H9 (cell line): ENCODE measurements around the gene SLC26A6. TPM values are rescaled to one million over a fixed set of nuclear protein-coding genes. Genes with fewer than 3 reads are reported as not detected.

Experiments
- DNase-seq: peaks from one replicate; pipeline ENCODE4 v3.0.0-alpha.2; 2017
- H2AFZ ChIP-seq: one replicate; pipeline ENCODE4 v1.6.1; 2013; ENCODE audit warnings: mild to moderate bottlenecking, low read length, control low read depth, moderate library complexity
- H2AK5ac ChIP-seq: 2 replicates; pipeline ENCODE4 v1.6.1; 2013; ENCODE audit warnings: low read length, control low read depth, mixed read lengths; ENCODE audit not compliant: insufficient read length
- H2BK120ac ChIP-seq: one replicate; pipeline ENCODE4 v1.6.1; 2013; ENCODE audit warnings: low read depth, mild to moderate bottlenecking, low read length, control low read depth, inconsistent platforms; ENCODE audit not compliant: poor library complexity, severe bottlenecking
- H2BK12ac ChIP-seq: 2 replicates; pipeline ENCODE4 v1.6.1; 2013; ENCODE audit warnings: low read length, control low read depth, mixed read lengths, low read depth; ENCODE audit not compliant: insufficient read length
- H2BK15ac ChIP-seq: 2 replicates; pipeline ENCODE4 v1.6.1; 2013; ENCODE audit warnings: low read depth, low read length, control low read depth
- H2BK20ac ChIP-seq: one replicate; pipeline ENCODE4 v1.6.1; 2013; ENCODE audit warnings: low read depth, mild to moderate bottlenecking, low read length, control low read depth, inconsistent platforms; ENCODE audit not compliant: poor library complexity, severe bottlenecking
- H2BK5ac ChIP-seq: 2 replicates; pipeline ENCODE4 v1.6.1; 2013; ENCODE audit warnings: low read length, control low read depth, mixed read lengths; ENCODE audit not compliant: insufficient read length
- H3K14ac ChIP-seq: 2 replicates; pipeline ENCODE4 v1.6.1; 2013; ENCODE audit warnings: low read length, control low read depth; ENCODE audit not compliant: insufficient read depth
- H3K18ac ChIP-seq: 2 replicates; pipeline ENCODE4 v1.6.1; 2013; ENCODE audit warnings: low read depth, mild to moderate bottlenecking, mixed read lengths, low read length, control low read depth; ENCODE audit not compliant: insufficient read length
- H3K23ac ChIP-seq: 2 replicates; pipeline ENCODE4 v1.6.1; 2013; ENCODE audit warnings: low read length, control low read depth, mixed read lengths, low read depth; ENCODE audit not compliant: insufficient read length
- H3K23me2 ChIP-seq: 2 replicates; pipeline ENCODE4 v1.6.1; 2013; ENCODE audit warnings: low read depth, mild to moderate bottlenecking, mixed read lengths, low read length, control low read depth; ENCODE audit not compliant: insufficient read length, poor library complexity, severe bottlenecking
- H3K27ac ChIP-seq: 2 replicates; pipeline ENCODE4 v1.5.1; 2013; ENCODE audit warnings: low read length, control low read depth, mixed read lengths, low read depth; ENCODE audit not compliant: insufficient read length
- H3K27me3 ChIP-seq: 2 replicates; pipeline ENCODE4 v1.6.1; 2013; ENCODE audit warnings: low read length, control low read depth, inconsistent platforms; ENCODE audit not compliant: insufficient read depth
- H3K4ac ChIP-seq: 2 replicates; pipeline ENCODE4 v1.6.1; 2013; ENCODE audit warnings: low read depth, mild to moderate bottlenecking, control low read depth, inconsistent platforms, low read length, moderate library complexity
- H3K4me1 ChIP-seq: 2 replicates; pipeline ENCODE4 v1.6.1; 2013; ENCODE audit warnings: low read length, control low read depth, inconsistent platforms; ENCODE audit not compliant: insufficient read depth
- H3K4me2 ChIP-seq: 2 replicates; pipeline ENCODE4 v1.6.1; 2013; ENCODE audit warnings: low read length, control low read depth, mixed read lengths; ENCODE audit not compliant: insufficient read length, insufficient read depth
- H3K56ac ChIP-seq: 2 replicates; pipeline ENCODE4 v1.6.1; 2013; ENCODE audit warnings: low read depth, mild to moderate bottlenecking, mixed read lengths, low read length, control low read depth; ENCODE audit not compliant: insufficient read length
- H3K79me1 ChIP-seq: 2 replicates; pipeline ENCODE4 v1.6.1; 2013; ENCODE audit warnings: low read depth, mild to moderate bottlenecking, moderate library complexity, low read length, control low read depth, inconsistent platforms; ENCODE audit not compliant: insufficient read depth, poor library complexity, severe bottlenecking
- H3K79me2 ChIP-seq: 2 replicates; pipeline ENCODE4 v1.6.1; 2013; ENCODE audit warnings: low read length, control low read depth, inconsistent platforms; ENCODE audit not compliant: insufficient read depth
- H3K9ac ChIP-seq: 2 replicates; pipeline ENCODE4 v1.6.1; 2013; ENCODE audit warnings: low read length, control low read depth, mixed read lengths; ENCODE audit not compliant: insufficient read length; ENCODE audit errors: extremely low read depth
- H3K9me3 ChIP-seq: one replicate; pipeline ENCODE4 v1.6.1; 2013; ENCODE audit warnings: low read depth, low read length, inconsistent platforms; ENCODE audit not compliant: control insufficient read depth
- H3T11ph ChIP-seq: one replicate; pipeline ENCODE4 v1.6.1; 2013; ENCODE audit warnings: mild to moderate bottlenecking, low read length, control low read depth, inconsistent platforms
- H4K20me1 ChIP-seq: one replicate; pipeline ENCODE4 v1.6.1; 2013; ENCODE audit not compliant: control insufficient read depth, insufficient read length, insufficient read depth
- H4K5ac ChIP-seq: 2 replicates; pipeline ENCODE4 v1.6.1; 2013; ENCODE audit warnings: low read depth, mild to moderate bottlenecking, mixed read lengths, low read length, control low read depth; ENCODE audit not compliant: insufficient read length
- H4K8ac ChIP-seq: replicated peaks from 2 replicates; pipeline ENCODE4 v1.6.1; 2013; ENCODE audit warnings: low read length, control low read depth, mixed read lengths, low read depth; ENCODE audit not compliant: insufficient read length
- H4K91ac ChIP-seq: 2 replicates; pipeline ENCODE4 v1.6.1; 2013; ENCODE audit warnings: low read depth, mild to moderate bottlenecking, moderate library complexity, mixed read lengths, low read length, control low read depth; ENCODE audit not compliant: insufficient read length
- H3K27ac Mint-ChIP-seq, 3 experiments: 2 replicates in 2 of 3; 3 replicates in 1 of 3; pipeline ENCODE4 v1.8.0; 2020 to 2021; ENCODE audit warnings: mixed read lengths in 3 of 3, mild to moderate bottlenecking in 1 of 3, moderate library complexity in 1 of 3
- H3K27me3 Mint-ChIP-seq: 2 replicates; pipeline ENCODE4 v1.8.0; 2021; ENCODE audit warnings: low read depth, mild to moderate bottlenecking, moderate library complexity, mixed read lengths
- H3K36me3 Mint-ChIP-seq, 3 experiments: 2 replicates in 2 of 3; 3 replicates in 1 of 3; pipeline ENCODE4 v1.8.0; 2020 to 2021; ENCODE audit warnings: low read depth in 3 of 3, mixed read lengths in 3 of 3; ENCODE audit not compliant: insufficient read depth in 1 of 3
- H3K4me1 Mint-ChIP-seq, 2 experiments: 2 replicates each; pipeline ENCODE4 v1.8.0; 2020; ENCODE audit warnings: mixed read lengths in 2 of 2
- H3K4me3 Mint-ChIP-seq, 2 experiments: 2 replicates in 1 of 2; 3 replicates in 1 of 2; pipeline ENCODE4 v1.8.0; 2020 to 2021; ENCODE audit warnings: mild to moderate bottlenecking in 2 of 2, mixed read lengths in 2 of 2, moderate library complexity in 1 of 2
- H3K9me3 Mint-ChIP-seq, 2 experiments: 2 replicates in 1 of 2; 3 replicates in 1 of 2; pipeline ENCODE4 v1.8.0; 2020; ENCODE audit warnings: mild to moderate bottlenecking in 2 of 2, mixed read lengths in 2 of 2, moderate library complexity in 1 of 2
- CTCF ChIP-seq: fragments of 200-600 bp; sonication (generic); conservative IDR thresholded peaks from 3 replicates; pipeline ENCODE4 v1.8.0; 2021; ENCODE audit warnings: antibody characterized with exemption, mild to moderate bottlenecking
- WGBS: extraction: QIAGEN DNeasy Blood & Tissue Kit; methylation state at CpG from one replicate; pipeline ENCODE4 v1.1.7; 2013; ENCODE audit warnings: missing lambda C conversion rate, low lambda C conversion rate, mixed read lengths; ENCODE audit not compliant: insufficient read length; ENCODE audit errors: extremely low coverage; 5-methylcytosine and 5-hydroxymethylcytosine counted together
- total RNA-seq: library from RNA; stranded (reverse); gene quantifications from 2 replicates; pipeline ENCODE4 v1.2.1, GENCODE V29; 2021

The SLC26A6 gene
- total RNA-seq, 1 experiment from 2014 or later = 61.3 TPM

DNA sequence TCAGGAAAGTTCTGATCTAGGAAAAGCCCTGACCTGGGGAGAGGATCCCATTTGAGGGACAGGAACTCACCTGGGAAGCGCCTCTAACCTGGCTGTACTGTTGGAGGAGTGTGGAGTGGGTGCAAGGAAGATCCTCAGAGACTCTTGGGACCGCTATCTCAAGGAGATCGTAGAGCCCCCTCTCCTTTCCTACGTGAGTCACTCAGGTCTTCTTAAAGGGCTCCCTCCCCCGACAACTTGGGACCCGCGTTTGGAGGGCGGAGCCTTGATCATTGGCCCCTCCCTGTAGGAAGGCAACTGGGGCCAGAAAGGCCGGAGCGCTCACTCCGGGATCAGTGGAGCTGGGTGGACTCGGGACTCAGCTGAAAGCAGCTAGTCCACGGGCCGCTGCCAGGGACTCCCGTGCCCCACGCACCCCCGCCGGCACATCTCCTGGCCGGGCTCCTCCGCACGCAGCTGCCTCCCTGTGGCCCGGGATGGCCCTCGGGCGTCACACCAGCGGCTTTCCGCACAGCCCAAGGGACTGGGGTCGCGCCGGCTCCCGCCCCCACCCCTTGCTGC lies 520 bp downstream of the SLC26A6 start:
- Histone ChIP-seq H4K5ac (no peak overlapping the region), H3K56ac (no peak overlapping the region), H2BK120ac (no peak overlapping the region), H3K23me2 (peaks cover 6% of the 10 kb centered on the region), H2BK15ac (no peak overlapping the region), H4K91ac (no peak overlapping the region), H2AK5ac (no peak overlapping the region), H3K4me1 (peaks cover 2% of the 10 kb centered on the region), H3T11ph (no peak overlapping the region), H3K4ac (no peak overlapping the region), H3K4me2 (peak overlapping the region; percentile 76), H3K27ac (no peak overlapping the region), H3K79me2 (no peaks in the 10 kb centered on the region), H2BK5ac (no peak overlapping the region), H3K14ac (peak overlapping the region; percentile 67), H3K79me1 (no peaks in the 10 kb centered on the region), H3K18ac (peak overlapping the region; percentile 44), H3K27me3 (no peaks in the 10 kb centered on the region), H2AFZ (no peak overlapping the region), H3K23ac (no peak overlapping the region), H3K9ac (peak overlapping the region; percentile 58), H2BK20ac (no peak overlapping the region), H4K8ac (no peak overlapping the region), H3K9me3 (no peaks in the 10 kb centered on the region), H2BK12ac (no peak overlapping the region), H4K20me1 (peaks cover 2% of the 10 kb centered on the region)
- TF ChIP-seq CTCF = no peak
- Mint-ChIP-seq H3K36me3 (peaks cover 21 to 59% (median 58%) of the 10 kb centered on the region in 3 experiments; a peak in 6 of 7 replicates), H3K27me3 (no peaks in the 10 kb centered on the region; the same call in 1 of the 2 replicates), H3K4me1 (peaks cover 28 to 31% of the 10 kb centered on the region in 2 experiments), H3K27ac (peak overlapping the region in 1 of 3 experiments; percentile 34; a peak in 1 of 7 replicates), H3K9me3 (no peaks in the 10 kb centered on the region), H3K4me3 (peak overlapping the region; percentile 79 to 90)
- WGBS = no CpG with 5 or more reads among the region's 30 CpGs
- peak; percentile 74 for DNase-seq
